ENCODE measurements around the gene DKK3.
"Not testable (repeated sequence)": the region's sequence is repeated elsewhere in the genome, so short reads cannot be mapped to it uniquely, and the experiment has no call there.

The DKK3 gene

DNA sequence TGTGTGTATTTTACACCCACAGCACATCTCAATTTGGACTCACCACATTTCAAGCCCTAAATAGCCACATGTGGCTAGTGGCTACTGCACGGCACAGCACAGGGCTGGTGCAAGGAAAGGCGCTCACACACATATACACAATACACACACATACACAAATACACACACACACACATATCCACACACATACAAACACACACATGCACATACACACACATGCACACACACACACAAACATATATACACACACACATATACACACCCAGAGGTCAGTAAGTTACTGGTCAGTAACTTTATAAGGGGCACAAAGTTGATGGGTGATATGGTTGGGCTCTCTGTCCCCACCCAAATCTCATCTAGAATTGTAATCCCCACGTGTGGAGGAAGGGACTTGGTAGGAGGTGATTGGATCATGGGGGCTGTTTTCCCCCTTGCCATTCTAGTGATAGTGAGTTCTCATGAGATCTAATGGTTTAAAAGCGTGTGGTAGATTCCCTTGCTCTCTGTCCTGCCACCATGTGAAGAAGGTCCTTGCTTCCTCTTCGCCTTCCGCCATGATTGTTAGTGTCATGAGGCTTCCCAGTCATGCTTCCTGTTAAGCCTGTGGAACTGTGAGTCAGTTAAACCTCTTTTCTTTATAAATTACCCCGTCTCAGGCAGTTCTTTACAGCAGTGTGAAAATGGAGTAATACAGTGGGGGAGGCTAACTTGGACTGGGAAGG, 37.6 kb upstream of the DKK3 start:
- H3K27ac ChIP-seq (ENCODE audit: low read depth, low read length), result no peak overlapping the region
- H3K9ac ChIP-seq (ENCODE audit: low read length), result no peak overlapping the region
- H3K36me3 ChIP-seq (ENCODE audit: insufficient read depth, low read length), result no peaks in the 10 kb centered on the region
- no peaks in the 10 kb centered on the region for H3K27me3 ChIP-seq (ENCODE audit: control insufficient read depth in 1 of 2, insufficient read depth in 2 of 2, low read length in 2 of 2)
- H3K4me3 ChIP-seq (ENCODE audit: low read depth in 1 of 2, low read length in 2 of 2), result no peak overlapping the region
- peaks cover 22% of the 10 kb centered on the region for H3K4me1 ChIP-seq (ENCODE audit: insufficient read depth, low read length)
- H3K9me3 ChIP-seq (ENCODE audit: low read length), result no peaks in the 10 kb centered on the region

DNA sequence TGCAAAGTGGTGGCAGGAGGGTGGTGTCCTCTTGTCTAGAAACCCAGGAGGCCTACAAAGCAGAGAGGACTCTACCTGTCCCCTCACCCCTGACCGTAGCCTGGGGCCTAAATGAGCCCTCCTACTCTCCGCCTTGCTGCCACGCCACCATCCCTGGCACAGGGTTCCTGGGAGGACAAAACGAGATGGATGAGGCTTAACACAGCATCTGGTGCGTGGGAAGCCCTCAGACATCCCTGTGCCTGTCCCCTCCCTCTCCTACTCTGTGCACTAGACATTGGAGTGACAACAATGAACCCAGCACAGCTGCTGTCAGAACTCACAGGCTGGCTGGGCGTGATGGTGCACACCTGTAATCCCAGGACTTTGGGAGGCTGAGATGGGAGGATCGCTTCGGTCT, 36.4 kb upstream of the DKK3 start:
- H3K9ac ChIP-seq (ENCODE audit: low read length), result no peak overlapping the region
- peaks cover 22% of the 10 kb centered on the region for H3K4me1 ChIP-seq (ENCODE audit: insufficient read depth, low read length)
- H3K27ac ChIP-seq (ENCODE audit: low read depth, low read length), result no peak overlapping the region
- H3K9me3 ChIP-seq (ENCODE audit: low read length), result no peaks in the 10 kb centered on the region
- H3K4me3 ChIP-seq (ENCODE audit: low read depth in 1 of 2, low read length in 2 of 2), result no peak overlapping the region
- H3K36me3 ChIP-seq (ENCODE audit: insufficient read depth, low read length), result no peaks in the 10 kb centered on the region
- no peaks in the 10 kb centered on the region for H3K27me3 ChIP-seq (ENCODE audit: control insufficient read depth in 1 of 2, insufficient read depth in 2 of 2, low read length in 2 of 2)

DNA sequence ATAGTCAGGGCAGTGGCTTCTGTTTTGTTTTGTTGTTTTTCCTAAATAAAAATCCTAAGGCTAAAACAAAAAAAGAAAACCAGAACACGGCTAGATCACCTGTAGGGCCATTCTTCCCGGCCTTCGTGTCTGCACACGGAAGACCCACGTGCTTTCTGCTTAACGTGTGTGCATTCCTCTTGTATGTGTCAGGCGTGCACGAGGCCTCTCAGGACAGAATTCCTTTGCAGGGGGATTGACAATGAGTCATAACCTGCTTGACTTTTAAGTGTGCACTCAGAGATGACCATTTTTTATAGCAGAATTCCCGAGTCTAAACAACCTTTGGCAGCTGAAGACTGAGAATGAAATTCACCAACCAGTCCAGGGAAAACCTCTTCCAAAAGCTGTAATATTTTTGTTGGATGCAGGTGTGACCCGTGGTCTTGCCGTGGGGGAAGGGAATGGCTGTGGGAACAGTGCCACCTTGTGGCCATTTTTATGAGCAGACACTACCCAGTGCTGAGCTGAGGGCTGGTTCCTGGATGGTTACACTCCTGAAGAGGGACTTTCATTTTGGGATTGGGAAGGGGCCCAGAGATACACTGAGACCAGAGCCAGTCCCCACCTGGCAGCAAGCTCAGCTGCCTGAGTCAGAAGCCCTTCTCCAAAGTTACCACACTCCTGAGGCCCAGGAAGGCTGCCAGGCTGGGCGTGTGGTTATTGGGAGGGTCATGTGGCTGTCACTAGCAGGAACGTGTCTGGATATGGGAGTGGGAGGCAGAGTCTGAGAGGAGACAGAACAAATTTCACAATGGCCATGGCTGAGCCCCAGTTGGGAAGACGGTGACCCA, 35.7 kb upstream of the DKK3 start:
- peak overlapping the region in 1 of 2 donors; percentile 17 for H3K4me3 ChIP-seq (ENCODE audit: low read depth in 1 of 2, low read length in 2 of 2)
- H3K36me3 ChIP-seq (ENCODE audit: insufficient read depth, low read length), result no peaks in the 10 kb centered on the region
- H3K9ac ChIP-seq (ENCODE audit: low read length), result peak overlapping the region; percentile 15
- no peaks in the 10 kb centered on the region for H3K9me3 ChIP-seq (ENCODE audit: low read length)
- H3K4me1 ChIP-seq (ENCODE audit: insufficient read depth, low read length), result peaks cover 22% of the 10 kb centered on the region
- peak overlapping the region; percentile 39 for H3K27ac ChIP-seq (ENCODE audit: low read depth, low read length)
- H3K27me3 ChIP-seq (ENCODE audit: control insufficient read depth in 1 of 2, insufficient read depth in 2 of 2, low read length in 2 of 2), result no peaks in the 10 kb centered on the region

DNA sequence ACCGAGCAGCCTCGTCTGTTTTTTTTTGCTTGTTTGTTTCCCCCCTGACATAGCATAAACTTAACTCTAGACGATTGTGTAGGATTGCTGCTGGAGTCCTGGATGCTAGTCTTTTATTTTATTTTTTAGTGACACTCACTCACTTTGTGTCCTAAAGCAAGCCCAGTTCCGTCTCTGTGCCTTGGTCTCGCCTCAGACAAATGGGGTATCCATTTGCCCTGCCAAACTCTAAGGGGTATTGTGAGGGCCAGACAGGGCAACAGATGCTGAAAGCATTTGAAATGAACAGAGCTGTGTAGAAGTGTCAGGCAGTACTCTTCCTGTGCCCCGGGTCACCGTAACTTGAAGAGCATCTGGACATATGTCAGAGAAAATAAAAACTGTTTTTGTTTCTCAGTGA, 34.8 kb upstream of the DKK3 start:
- H3K9me3 ChIP-seq (ENCODE audit: low read length), result no peaks in the 10 kb centered on the region
- no peaks in the 10 kb centered on the region for H3K27me3 ChIP-seq (ENCODE audit: control insufficient read depth in 1 of 2, insufficient read depth in 2 of 2, low read length in 2 of 2)
- H3K36me3 ChIP-seq (ENCODE audit: insufficient read depth, low read length), result no peaks in the 10 kb centered on the region
- peaks cover 22% of the 10 kb centered on the region for H3K4me1 ChIP-seq (ENCODE audit: insufficient read depth, low read length)
- H3K27ac ChIP-seq (ENCODE audit: low read depth, low read length), result no peak overlapping the region
- H3K4me3 ChIP-seq (ENCODE audit: low read depth in 1 of 2, low read length in 2 of 2), result no peak overlapping the region
- H3K9ac ChIP-seq (ENCODE audit: low read length), result no peak overlapping the region

DNA sequence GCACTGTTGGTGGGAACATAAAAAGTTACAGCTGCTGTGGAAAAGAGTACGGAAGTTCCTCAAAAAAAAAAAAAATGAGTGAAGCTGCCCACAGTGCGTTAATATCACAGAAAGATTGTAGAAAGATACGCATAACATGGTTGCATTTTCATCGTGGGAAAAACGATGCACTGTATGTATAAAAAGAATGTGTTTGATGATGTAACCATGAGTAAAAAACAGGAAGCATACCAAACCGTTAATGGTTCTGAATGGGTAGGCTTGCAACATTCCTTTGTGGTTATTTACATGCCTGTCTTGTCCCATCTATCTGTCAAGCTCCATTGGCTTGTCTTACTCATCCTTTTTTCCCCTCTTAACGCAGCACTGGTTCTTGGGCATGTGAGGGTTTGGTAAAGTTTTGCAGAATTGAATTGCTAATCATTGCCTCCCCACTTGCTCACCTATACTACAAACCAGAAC, 33.8 kb upstream of the DKK3 start:
- Histone ChIP-seq H3K4me3 (ENCODE audit: low read depth in 1 of 2, low read length in 2 of 2) (no peak overlapping the region), H3K36me3 (ENCODE audit: insufficient read depth, low read length) (no peaks in the 10 kb centered on the region), H3K27me3 (ENCODE audit: control insufficient read depth in 1 of 2, insufficient read depth in 2 of 2, low read length in 2 of 2) (no peaks in the 10 kb centered on the region), H3K9me3 (ENCODE audit: low read length) (no peaks in the 10 kb centered on the region), H3K4me1 (ENCODE audit: insufficient read depth, low read length) (peaks cover 16% of the 10 kb centered on the region), H3K9ac (ENCODE audit: low read length) (no peak overlapping the region), H3K27ac (ENCODE audit: low read depth, low read length) (no peak overlapping the region)

DNA sequence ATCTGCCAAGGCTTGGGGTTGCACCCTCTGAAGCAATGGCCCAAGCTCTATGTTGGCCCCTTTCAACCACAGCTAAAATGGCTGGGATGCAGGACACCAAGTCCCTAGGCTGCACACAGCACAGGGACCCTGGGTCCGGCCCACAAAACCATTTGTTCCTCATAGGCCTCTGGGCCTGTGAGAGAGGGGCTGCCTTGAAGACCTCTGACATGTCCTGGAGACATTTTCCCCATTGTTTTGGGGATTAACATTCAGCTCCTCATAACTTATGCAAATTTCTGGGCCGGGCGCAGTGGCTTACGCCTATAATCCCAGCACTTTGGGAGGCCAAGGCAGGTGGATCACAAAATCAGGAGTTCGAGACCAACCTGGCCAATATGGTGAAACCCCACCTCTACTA, 32.3 kb upstream of the DKK3 start:
- H3K4me3 ChIP-seq (ENCODE audit: low read depth in 1 of 2, low read length in 2 of 2); H3K27ac ChIP-seq (ENCODE audit: low read depth, low read length); H3K27me3 ChIP-seq (ENCODE audit: control insufficient read depth in 1 of 2, insufficient read depth in 2 of 2, low read length in 2 of 2); H3K36me3 ChIP-seq (ENCODE audit: insufficient read depth, low read length); H3K9me3 ChIP-seq (ENCODE audit: low read length); H3K9ac ChIP-seq (ENCODE audit: low read length): not testable (repeated sequence)
- H3K4me1 ChIP-seq (ENCODE audit: insufficient read depth, low read length), result peaks cover 12% of the 10 kb centered on the region

DNA sequence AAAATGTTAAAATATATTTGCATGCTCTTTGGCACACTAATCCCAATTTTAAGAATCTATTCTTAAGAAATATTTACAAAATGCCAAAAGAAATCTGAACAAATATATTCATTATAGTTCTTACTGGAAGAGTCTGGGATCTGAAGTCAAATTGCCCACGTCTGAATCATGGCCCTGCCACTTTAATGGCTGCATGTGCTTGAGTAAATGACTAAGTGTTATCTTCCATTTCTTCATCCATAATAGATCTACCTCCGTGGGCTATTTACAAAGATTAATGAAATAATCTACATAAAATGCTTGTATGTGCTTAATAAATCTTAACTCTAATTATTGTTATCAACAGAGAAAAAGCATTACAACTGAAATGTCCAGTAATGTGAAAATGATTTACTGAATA, 24.5 kb upstream of the DKK3 start:
- no peak overlapping the region for H3K4me3 ChIP-seq (ENCODE audit: low read depth in 1 of 2, low read length in 2 of 2)
- no peaks in the 10 kb centered on the region for H3K4me1 ChIP-seq (ENCODE audit: insufficient read depth, low read length)
- H3K9me3 ChIP-seq (ENCODE audit: low read length), result no peaks in the 10 kb centered on the region
- H3K27ac ChIP-seq (ENCODE audit: low read depth, low read length), result no peak overlapping the region
- H3K36me3 ChIP-seq (ENCODE audit: insufficient read depth, low read length), result no peaks in the 10 kb centered on the region
- no peak overlapping the region for H3K9ac ChIP-seq (ENCODE audit: low read length)
- no peaks in the 10 kb centered on the region for H3K27me3 ChIP-seq (ENCODE audit: control insufficient read depth in 1 of 2, insufficient read depth in 2 of 2, low read length in 2 of 2)

DNA sequence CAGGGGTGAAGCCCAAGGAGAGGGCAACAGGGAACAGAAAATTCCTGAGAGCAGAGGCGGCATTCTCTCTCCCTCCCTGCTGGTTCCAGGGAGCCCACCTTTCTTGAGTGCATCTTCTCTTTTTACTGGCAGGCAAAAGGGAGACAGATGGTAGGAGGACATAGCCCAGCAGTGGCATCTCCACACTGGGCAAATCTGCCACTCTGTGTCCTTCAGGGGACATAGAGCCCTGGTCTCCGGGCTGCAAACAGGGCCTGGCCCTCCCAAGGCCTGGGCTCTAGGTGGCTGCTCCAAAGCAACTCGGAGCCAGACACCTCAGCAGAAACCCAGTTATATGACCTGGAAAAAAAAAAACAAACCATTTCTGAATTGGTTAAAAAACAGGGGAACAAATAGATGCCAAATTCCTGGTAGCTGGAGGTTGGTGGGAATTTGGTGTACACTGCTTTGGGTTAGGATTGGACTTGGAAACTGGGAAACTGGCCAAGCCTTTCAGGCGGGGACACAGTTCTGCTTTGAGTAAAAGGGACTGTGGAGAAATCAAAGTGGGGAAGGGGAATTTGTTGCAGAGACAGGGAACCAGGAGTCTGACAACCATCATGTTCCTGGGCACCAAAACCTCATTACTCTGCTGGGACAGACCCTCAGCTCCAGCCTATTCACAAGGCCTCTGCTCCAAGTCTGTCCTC, 23.6 kb upstream of the DKK3 start:
- no peak overlapping the region for H3K4me3 ChIP-seq (ENCODE audit: low read depth in 1 of 2, low read length in 2 of 2)
- H3K27ac ChIP-seq (ENCODE audit: low read depth, low read length), result no peak overlapping the region
- no peaks in the 10 kb centered on the region for H3K27me3 ChIP-seq (ENCODE audit: control insufficient read depth in 1 of 2, insufficient read depth in 2 of 2, low read length in 2 of 2)
- no peak overlapping the region for H3K9ac ChIP-seq (ENCODE audit: low read length)
- H3K9me3 ChIP-seq (ENCODE audit: low read length), result no peaks in the 10 kb centered on the region
- H3K36me3 ChIP-seq (ENCODE audit: insufficient read depth, low read length), result no peaks in the 10 kb centered on the region
- no peaks in the 10 kb centered on the region for H3K4me1 ChIP-seq (ENCODE audit: insufficient read depth, low read length)

DNA sequence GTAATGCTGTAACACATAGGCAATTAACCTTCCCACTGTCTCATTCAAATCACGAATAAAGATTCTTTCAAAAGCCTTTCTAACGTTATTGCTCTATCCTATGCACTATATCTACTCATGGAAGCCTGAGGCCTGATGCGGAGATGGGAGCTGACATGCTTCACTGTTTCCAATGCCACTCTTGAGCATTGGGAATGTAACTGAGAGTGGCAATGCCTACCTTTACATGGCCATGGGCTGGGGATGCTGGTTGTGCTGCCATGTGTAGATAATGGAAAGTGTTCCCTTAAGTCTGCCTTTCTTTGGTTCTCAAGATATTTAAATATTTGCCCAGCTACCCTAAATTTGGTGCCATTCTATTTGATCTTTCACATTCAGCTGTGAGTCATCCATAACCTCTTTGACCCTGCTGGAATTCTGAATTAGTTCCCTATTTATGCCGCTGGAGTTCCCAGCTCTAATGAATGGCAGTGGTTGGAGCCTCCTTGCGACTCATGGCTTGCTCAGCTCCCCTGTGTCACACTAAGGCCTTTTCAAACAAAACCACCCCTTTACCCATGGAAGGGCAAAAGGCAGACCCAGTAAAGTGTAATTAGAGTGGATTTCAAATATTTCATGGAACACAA, 21.4 kb upstream of the DKK3 start:
- Histone ChIP-seq H3K27ac (ENCODE audit: low read depth, low read length) (no peak overlapping the region), H3K9me3 (ENCODE audit: low read length) (no peaks in the 10 kb centered on the region), H3K36me3 (ENCODE audit: insufficient read depth, low read length) (no peaks in the 10 kb centered on the region), H3K27me3 (ENCODE audit: control insufficient read depth in 1 of 2, insufficient read depth in 2 of 2, low read length in 2 of 2) (no peaks in the 10 kb centered on the region), H3K4me3 (ENCODE audit: low read depth in 1 of 2, low read length in 2 of 2) (no peak overlapping the region), H3K9ac (ENCODE audit: low read length) (no peak overlapping the region), H3K4me1 (ENCODE audit: insufficient read depth, low read length) (no peaks in the 10 kb centered on the region)

DNA sequence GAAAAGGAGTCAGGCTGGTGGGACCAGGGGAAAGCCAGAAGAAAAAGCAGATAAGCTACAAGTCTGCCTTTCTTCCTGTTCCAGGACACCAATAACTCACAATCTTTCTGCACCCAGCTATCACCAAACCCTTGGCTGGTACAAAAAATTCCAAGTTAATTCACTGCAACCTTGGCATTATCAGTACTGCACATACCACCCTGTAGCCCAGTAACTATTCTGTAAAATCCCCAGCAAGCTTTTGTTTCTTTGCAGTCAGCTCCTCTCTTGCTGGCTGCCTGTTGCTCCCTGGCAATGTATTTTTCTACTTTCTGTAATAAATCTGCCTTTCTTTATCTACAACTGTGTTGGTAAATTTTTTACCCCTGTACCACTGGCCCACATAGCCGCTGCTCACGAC, 20.7 kb upstream of the DKK3 start:
- H3K4me1 ChIP-seq (ENCODE audit: insufficient read depth, low read length), result no peaks in the 10 kb centered on the region
- no peak overlapping the region for H3K9ac ChIP-seq (ENCODE audit: low read length)
- H3K27me3 ChIP-seq (ENCODE audit: control insufficient read depth in 1 of 2, insufficient read depth in 2 of 2, low read length in 2 of 2), result no peaks in the 10 kb centered on the region
- H3K36me3 ChIP-seq (ENCODE audit: insufficient read depth, low read length), result no peaks in the 10 kb centered on the region
- H3K4me3 ChIP-seq (ENCODE audit: low read depth in 1 of 2, low read length in 2 of 2), result no peak overlapping the region
- H3K27ac ChIP-seq (ENCODE audit: low read depth, low read length), result no peak overlapping the region
- H3K9me3 ChIP-seq (ENCODE audit: low read length), result no peaks in the 10 kb centered on the region

DNA sequence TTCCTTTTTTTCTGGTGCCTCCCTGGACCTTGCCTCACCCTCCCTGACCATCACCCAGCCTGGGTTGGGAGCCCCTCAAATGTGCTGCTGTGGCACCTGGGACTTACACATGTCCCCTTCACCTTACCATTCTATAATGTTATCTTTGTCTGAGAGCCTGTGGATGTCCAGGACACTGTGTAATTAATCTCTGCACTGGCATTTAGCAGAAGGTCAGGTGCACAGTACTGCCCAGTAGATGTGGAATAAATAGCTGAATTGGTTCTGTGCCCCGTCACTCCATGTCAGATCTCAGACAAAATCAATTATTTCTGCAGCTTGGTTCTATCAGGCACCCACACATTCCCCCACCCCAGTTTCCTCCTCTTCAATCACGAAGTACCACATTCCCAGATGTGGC, 19.9 kb upstream of the DKK3 start:
- Histone ChIP-seq H3K27me3 (ENCODE audit: control insufficient read depth in 1 of 2, insufficient read depth in 2 of 2, low read length in 2 of 2) (no peaks in the 10 kb centered on the region), H3K27ac (ENCODE audit: low read depth, low read length) (no peak overlapping the region), H3K4me3 (ENCODE audit: low read depth in 1 of 2, low read length in 2 of 2) (no peak overlapping the region), H3K9me3 (ENCODE audit: low read length) (no peaks in the 10 kb centered on the region), H3K9ac (ENCODE audit: low read length) (no peak overlapping the region), H3K4me1 (ENCODE audit: insufficient read depth, low read length) (no peaks in the 10 kb centered on the region), H3K36me3 (ENCODE audit: insufficient read depth, low read length) (no peaks in the 10 kb centered on the region)

Measured in muscle layer of colon (tissue), 2 donors.